ENCODE results near the gene NLRC5.
"Not testable (repeated sequence)": the region's sequence is repeated elsewhere in the genome, so short reads cannot be mapped to it uniquely, and the experiment has no call there.

- TF ChIP-seq, protein P1, sequence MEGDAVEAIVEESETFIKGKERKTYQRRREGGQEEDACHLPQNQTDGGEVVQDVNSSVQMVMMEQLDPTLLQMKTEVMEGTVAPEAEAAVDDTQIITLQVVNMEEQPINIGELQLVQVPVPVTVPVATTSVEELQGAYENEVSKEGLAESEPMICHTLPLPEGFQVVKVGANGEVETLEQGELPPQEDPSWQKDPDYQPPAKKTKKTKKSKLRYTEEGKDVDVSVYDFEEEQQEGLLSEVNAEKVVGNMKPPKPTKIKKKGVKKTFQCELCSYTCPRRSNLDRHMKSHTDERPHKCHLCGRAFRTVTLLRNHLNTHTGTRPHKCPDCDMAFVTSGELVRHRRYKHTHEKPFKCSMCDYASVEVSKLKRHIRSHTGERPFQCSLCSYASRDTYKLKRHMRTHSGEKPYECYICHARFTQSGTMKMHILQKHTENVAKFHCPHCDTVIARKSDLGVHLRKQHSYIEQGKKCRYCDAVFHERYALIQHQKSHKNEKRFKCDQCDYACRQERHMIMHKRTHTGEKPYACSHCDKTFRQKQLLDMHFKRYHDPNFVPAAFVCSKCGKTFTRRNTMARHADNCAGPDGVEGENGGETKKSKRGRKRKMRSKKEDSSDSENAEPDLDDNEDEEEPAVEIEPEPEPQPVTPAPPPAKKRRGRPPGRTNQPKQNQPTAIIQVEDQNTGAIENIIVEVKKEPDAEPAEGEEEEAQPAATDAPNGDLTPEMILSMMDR (IDR thresholded peaks at IDR 0.05): not testable (repeated sequence)
- not testable (repeated sequence) for TF ChIP-seq POLR2AphosphoS5 (IDR thresholded peaks at IDR 0.05)
Measured at GRCh38 chr16:57063189-57063588, 73.8 kb downstream of the NLRC5 start.
